NCI-H2196 (cell line): ENCODE data around the gene NFASC.

Experiments used
- DNase-seq: peaks from one replicate; lab custom pipeline; 2025; ENCODE audit not compliant: unreplicated experiment; lab: John Stamatoyannopoulos, UW

Gene NFASC

DNA sequence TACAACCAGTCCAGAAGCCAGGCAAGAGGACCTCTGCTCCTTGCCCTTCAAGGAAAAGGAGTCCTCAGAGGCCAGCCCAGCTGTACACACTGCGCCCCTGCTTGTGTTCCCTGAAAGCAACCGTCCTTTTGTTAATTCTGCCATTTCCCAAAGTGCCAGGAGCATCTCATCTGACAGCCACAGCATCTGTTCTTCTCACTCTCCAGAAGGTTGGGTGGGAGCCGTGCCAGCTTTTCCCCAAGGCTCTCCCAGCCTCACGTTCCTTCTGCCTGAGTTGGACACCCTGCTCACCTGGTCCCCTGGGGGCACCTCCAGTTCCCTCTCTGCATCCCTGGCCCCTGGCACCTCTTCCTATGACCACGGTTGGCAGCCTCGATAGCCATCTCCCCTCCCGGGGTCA lies 161.8 kb downstream of the NFASC start:
- no peak for DNase-seq

DNA sequence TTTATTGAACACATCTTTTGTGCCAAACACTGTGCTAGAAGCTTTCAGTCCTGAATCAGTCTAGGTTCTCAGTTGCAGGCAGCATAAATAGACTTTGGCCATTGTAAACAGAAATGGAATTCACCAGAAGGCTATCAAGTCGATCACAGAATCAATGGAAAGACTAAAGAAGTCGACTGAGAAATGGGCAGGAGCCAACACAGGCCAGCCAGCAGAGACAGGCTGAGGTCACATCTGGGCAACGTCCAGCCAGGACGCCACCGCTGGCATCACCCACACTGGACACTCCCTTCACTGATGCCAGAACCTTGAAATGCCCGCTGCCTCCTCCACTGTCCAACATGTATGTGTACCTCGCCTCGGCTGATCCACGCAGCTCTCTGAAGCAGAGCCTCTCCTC lies 166.9 kb downstream of the NFASC start:
- DNase-seq = no peak

DNA sequence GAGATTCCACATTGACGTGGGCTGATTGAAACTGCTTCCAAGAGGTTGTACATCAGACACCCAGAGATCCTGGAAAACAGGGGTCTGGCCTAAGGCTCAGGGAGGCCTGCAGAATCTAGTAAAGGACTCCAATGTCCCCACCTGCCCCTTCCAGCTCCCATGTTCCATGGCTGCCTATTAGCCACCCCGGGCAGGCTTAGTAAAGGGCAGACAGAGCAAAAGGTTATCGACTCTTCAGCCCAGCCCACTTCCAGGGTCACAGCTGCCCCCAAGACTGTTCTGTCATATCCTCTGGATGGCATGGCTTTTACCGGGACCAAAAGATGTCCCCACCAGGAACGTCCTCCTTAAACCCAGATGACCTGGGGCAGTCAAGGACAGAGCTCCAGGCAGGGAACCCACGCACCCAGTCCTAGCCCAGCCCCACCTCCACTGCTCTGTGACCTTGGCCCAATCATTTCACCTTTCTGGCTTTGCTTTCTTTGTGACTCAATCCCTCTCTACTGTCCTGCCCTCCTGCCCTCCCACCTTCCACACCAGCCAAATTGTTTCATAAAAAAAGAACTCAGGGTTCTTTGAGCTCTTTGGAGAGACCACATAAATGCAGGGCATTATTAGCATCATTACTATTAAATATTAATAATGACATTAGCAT lies 167.6 kb downstream of the NFASC start:
- no peak for DNase-seq

DNA sequence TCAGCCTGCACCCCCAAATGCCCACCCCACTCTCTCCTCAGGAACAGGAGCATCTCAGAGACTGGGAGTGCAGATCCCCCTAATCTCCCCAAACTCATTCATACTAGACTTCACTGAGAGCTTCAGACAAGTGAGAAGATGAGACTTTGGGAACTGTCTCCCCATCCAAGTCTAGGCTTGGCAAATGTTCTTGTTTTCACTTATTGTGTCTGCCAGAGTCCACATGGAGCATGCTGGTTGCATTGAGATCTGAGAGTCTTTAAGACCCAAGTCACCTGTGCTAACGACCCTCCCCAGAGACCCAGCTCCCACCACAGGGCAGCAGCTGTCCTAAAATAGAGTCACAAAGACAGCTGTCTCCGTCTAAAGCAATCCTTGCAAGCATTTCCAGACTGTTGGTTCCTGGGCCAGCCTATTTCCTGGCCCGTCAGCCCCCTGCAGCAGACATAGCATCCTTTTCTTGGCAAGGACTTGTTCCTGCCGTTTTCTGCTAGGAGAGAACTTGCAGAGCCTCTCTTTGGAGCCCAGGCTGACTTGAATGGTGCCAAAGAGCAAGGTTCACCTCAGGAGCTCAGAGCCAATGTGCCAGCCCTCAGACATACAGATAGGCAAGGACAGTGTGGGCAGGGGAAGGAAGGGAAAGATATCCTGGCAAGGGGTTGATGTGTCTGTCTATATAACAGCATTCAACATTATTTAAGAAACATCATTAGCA lies 170.5 kb downstream of the NFASC start:
- no peak for DNase-seq

DNA sequence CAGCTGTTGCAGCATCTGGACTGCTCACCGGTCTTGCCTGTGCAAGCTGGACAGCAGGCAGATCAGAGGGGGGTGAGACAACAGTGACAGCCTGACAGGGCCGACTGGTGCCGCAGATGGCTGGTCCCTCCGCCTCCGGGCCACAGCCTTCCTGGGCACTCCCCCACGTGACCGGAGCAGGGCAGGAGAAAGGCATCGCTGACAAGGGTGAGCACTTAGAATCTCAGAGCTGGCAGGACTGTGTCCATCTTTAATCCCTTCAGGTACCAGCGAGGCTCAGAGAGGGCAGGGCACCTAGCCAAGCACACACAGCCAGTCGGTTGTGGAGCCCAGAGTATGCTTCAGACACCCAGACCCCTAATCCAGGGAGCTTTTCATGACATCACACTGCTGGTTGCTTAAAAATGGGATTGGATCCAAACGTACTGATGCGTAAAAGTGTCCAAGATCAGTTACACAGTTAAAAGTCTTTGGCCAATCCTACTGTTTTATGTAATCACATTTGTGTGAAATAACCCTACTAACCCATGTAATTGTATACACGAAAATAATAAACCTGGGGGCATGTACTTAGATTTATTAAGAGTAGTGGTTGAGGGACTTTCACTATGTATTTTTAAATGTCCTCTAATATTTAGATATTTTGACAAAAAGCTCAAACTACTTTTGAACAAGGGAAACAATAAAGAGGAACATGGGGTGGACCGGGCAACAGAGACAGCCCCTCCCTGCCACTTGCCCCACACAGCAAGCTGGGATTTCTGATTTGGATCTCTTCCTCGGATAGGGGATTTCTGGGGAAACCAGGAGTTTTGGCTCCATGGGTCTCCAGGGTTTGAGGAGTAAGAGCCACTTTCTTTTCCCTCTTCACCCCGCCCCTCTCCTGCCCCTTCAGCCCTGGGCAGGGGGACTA lies 171.6 kb downstream of the NFASC start:
- no peak for DNase-seq

DNA sequence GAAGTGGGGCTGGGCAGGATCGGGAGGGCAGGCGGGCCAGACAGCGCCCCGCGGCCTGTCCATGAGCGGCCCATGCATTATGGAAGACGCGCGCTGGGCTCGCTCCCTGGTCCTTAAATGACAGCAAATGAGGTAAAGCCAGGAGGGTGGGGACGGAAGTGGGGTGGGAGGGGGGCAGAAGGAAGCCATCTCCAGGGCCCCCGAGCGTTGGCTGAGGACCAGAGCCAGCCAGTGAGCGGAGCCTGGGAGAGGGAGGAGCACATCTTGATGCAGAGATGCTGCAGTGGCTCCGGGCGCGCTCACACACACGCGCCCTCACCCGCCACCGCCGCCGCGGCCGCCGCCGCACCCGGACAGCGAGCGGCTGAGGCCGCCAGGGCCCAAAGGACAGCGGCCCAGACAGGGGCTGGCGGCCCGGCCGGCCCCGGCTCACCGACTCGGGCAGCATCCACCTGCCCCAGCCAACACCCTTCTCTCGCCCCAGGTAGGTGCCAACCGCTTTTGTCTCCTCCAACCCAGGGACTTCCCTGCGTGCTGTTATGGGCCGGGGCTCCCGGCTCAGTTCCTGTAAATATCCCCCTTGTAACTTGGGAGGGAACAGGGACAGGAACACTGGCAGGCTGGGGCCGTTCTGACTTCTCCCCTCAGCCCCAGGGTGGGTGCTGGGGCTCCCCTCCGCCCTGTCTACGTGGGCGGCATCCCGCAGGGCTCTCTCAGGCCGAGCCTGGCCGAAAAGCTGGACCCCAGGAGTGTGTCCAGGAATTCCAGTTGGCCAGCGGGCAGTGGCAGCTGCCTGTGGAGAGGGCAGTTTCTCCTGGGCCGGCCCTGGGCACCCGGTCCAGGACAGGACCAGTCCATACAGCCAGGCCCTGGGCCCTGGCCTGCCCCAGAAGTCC lies 172.5 kb downstream of the NFASC start, which contains the start of gene CNTN2:
CNTN2 (plus strand) TSS at position 302 of the 896 bp plus-strand sequence. CDS start 9,974 bp downstream, outside the sequence.
- DNase-seq = no peak

DNA sequence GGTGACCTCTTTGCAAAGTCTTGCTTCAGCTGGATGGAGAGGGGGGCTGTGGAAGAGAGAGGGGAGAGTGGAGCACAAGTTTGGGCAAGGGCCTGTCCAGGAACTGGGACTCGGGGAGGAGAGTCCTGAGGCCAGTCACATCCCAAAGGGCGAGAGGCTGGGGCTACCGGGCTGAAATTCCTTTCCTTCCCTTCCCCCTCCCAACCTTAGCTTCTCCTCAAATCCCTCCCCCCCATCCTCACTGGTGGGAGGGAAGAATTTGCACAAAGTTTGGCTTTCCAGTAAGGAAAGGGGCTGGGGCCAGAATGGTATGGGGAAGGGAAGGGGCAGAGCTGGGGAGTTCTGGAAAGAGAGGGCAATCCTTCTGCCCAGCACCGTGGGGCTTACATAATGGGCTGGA lies 173.2 kb downstream of the NFASC start:
- DNase-seq = no peak

DNA sequence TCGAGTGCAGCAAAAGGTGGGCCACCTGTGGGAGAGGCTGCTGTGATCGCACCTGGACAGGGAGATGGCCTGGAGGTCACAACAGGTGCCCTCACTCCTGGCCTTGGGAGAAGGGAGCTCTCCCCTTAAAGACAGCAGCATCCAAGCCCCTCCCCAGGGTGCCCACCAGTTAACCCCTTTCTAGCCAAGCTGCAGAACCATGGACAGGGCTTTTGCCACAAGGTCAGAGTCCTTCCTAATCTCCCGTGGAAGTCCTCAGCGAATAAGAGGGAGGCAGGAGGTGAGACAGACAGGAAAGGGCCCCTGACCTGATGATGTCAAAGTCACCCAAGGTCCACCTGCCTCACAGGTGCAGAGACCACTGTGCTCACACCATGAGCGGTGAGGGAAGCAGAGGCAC lies 174.1 kb downstream of the NFASC start:
- no peak for DNase-seq

DNA sequence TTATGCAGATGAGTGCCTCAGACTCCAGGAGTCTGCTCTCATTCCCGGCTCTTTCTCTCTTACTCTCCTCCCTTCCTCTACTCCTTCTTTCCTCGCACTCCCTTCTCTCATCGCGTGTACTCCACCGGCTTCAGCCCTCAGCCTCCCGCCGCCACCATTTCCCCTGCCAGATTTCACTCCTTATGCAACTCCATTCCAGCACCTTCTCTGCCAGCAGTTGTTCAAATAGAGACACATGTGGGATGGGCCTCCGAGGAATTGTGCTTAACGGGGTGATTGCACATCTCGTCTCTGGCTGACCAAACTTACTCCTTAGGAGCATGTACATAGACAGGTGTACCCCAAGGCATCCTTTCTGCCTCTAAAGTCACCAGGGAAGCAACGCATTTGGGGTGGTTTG lies 174.5 kb downstream of the NFASC start:
- DNase-seq = no peak

DNA sequence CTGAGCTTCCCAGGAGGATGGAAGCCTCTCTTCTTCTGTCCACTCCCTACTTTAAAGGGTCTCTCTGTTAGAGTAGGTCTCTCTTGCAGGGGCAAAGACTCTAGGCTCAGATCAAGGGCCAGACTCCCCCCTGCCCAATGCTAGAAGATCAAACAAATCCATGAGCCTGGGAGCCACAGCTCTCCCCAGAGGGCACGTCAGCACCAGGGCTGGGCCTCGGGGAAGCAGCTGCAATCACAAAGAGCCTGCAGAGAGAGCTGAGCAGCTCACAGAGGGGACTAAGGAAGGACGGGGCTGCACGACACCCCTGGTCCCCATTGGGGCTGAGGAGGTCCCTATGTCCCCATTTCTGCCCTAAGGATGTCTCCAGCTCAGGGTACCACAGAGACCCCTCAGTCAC lies 176.2 kb downstream of the NFASC start:
- DNase-seq = no peak

DNA sequence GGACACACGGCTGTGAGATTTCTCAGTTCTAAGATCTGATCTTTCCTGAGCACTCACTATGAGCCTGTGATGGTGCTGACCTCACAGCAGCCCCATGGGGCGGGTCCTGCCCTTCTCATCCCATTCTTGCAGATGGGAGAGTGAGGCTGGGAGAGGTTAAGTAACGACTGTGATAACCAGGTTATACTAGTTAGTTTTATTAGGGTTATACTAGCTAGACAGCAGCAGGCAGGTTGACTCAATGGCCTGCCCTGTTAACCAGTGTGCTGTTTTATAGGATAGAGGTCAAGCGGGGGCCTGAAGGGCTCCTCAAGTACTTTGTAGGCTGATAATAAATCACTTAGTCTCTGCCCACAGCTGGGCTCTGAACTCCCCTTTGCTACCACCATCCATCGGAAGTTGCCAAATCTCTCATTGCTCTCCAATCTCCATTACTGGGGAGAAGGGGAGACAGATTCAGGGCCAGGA lies 177.1 kb downstream of the NFASC start:
- DNase-seq = no peak

DNA sequence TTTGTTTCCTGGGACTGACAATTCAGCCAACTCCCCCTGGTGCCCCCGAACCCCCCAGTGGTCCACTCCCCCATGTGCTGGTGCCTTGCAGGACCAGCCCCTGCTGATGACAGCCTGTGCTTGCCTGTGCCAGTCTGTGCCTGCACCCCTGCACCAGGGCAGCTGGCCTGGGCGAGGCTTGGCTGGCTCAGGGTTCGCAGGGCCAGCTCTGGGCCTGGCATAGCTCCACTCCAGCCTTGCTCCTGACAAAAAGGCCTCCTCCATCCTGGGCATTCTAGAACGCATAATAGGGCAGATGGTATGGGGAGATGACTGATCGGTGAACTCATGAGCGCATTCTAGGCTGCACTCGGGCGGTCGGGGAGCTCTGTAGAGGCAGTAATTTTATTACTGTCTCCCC lies 177.7 kb downstream of the NFASC start:
- DNase-seq = no peak

DNA sequence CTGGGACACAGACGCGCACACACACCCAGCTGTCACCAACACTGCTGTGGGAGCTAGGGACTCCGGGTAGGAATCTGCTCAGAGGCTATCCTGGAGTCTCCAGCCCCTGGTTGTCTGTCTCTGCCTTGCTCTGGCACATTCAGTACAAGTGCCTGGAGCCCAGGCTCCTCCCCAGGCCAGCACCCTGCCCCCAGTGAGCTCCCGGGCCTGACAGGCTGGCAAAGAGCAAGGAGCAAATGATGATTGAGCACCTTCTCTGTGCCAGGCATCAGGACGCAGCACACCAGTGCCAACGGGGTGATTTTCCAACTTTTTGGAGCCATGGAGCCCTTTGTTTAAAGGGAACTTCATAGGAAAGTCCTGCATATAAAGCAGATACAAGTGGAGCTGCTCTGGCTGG lies 178.8 kb downstream of the NFASC start:
- DNase-seq = no peak

DNA sequence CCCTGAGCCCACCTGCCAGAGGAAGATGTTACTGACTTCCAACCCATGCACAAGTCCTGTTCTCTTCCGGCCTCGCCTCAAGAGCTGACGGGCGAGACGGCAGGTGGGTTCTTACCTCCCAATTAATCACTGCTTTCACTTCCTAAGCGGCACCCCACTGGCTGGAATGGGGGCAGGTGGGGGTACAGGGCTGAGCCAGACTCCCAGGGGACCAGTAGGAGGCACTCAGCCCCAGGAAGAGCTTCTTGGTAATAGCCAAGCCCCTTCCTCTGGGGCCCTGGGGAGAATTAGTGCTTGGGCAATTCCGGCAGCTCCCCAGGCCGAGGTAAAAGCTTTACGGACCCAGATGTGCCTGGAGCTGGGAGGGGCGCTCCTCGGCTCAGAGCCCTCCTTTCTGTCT lies 182.0 kb downstream of the NFASC start:
- no peak for DNase-seq

DNA sequence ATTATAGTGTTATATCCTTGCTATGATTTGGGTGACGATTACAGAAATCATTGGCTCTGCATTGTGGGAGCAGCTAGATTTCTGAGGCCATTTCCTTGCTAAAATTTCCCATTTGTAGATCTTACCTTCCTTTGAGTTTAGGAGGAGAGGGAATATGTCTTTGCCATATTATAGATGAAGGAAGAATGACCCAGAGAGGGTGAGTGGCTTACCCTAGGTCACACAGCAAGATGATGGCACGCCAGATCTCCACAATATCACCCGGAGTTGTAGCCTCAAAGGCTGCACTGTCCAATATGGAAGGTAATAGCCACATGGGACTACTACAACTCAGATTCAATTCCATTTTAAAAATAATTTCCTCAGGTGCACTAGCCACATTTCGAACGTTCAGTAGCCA lies 182.6 kb downstream of the NFASC start:
- no peak for DNase-seq

DNA sequence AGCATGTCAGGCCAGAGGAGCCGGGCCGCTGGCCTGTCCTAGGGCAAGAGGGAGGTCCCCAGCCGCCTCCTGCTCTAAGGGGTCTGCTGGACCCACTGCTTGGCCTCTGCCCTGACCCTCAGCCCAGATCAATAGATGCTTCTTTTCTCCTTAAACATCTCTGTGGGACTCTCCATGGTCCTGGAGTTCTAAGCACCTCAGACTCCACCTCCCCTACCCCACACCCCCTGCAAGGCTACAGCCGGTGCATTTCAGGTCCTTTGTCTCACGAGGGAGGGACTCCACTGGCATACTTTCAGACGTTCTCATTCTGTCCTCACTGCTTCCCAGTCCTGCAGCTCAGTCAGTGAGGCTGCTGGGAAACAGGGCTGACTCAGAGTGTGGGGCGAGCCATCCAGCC lies 183.4 kb downstream of the NFASC start:
- no peak for DNase-seq

DNA sequence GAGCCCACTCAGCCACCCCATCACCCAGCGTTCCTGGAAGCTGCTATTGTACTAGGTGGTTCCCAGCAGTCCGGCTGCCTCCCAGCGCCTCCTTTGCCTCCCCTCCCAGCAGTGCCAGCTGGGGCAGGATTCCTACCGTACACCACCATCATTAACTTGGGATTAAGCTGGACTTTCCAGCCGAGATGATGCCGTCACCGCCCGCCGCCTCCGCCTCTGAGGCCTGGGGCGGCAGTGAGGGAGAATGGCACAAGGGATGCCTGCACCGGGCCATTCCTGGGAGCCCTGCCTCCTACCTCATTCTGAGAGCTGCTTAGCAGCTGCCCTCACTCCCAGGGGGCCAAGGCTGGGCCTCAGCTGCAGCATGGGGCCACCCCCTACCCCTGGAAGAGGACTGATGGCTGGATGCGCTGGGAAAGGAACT lies 185.5 kb downstream of the NFASC start:
- no peak for DNase-seq

DNA sequence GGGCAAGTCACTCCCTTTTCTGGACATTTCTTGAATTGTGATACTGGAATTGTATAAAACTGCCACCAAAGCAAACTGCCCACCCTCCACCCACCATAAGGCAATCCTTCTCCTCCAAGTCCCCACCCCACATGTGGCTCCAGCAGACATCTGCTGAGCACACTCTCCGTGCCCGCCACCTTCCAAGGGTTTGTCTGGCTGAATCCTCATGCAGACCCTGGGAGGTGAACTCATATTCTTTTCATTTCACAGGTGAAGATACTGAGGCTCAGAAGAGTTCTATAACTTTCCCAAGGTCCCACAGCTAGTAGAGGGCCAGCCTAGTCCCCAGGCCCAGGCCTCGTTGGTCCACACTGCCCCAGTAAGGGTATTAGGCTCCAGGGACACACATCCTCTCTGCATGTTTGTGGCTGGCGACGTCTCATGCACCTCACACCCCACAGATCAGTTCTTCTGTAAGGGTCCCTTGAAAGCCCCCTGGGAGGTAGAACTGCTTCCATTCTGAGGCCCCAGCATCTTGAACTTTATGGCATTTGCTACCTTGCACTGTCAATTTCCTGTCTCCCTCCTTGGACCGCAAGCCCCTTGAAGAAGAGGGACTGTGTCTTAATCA lies 186.4 kb downstream of the NFASC start:
- DNase-seq = no peak

DNA sequence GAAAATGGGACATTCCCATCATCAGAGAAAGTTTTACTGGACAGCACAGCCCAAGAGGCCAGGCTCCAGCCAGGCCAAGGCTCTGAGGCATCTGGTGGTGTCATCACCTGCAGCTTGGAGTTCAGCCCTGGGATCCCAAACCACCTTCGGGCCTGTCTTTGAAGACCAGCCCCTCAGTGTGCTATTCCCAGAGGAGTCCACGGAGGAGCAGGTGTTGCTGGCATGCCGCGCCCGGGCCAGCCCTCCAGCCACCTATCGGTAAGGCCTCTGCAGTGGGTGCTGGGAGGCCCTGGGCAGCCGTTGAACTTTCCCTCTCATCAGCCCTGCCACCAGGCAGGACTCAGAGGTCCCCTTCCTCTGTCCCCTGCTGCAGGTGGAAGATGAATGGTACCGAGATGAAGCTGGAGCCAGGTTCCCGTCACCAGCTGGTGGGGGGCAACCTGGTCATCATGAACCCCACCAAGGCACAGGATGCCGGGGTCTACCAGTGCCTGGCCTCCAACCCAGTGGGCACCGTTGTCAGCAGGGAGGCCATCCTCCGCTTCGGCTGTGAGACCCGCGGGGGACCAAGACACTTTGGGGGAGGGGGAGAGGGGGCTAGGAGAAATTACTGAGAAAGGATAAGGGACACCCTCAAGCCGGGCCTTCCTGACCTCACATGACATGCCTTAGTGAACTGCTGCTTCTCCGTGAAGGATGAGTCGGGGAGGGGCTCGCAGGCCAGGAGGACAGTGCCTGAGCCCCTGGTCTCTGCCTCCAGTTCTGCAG lies 187.3 kb downstream of the NFASC start:
- DNase-seq = no peak
